HL-60/S4 treated with retinoic acid at 250 ng/mL for 4 days and 3 days (cell line): ENCODE measurements around the gene TGM2.

Experiments used
- in situ Hi-C: fragments of 300-500 bp; cut with MboI; formaldehyde crosslinking; loops from 2 replicates; pipeline ENCODE4 v1.7.0; 2022; ENCODE audit warnings: low sequenced_read_pairs

Gene TGM2

GRCh38 chr20:38200646-38201045 is 35.6 kb upstream of the TGM2 start:
- in situ Hi-C loops = no loop called here

- in situ Hi-C loops = no loop called here
These were observed 34.7 kb upstream of the TGM2 start for GRCh38 chr20:38199501-38200390.

DNA sequence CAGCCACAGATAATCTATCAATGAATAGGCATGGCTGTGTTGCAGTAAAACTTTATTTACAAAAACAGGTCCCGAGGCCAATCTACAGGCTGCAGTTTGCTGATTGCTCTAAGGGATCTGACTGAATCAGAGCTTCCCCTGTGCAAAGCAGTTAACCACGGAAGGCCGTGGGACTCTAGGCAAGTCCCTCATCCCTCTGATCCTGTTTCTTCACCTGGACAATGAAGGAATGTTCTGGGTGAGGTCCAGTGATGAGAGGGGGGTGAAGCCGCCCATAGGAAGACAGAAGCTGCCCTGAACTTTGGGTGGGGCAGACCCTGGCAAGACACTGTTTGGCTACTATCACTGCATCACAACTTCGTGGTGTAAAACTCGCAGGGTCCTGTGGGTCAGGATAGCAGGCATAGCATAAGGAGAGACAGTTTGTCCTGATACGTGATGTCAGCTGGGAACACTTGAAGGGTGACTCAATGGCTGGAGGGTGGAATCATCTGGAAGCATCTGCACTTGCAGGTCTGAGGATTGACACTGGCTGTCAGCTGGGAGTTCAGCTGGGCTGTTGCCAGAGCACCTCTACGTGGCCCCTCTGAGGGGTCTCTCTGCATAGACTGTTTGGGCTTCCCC is 33.3 kb upstream of the TGM2 start:
- in situ Hi-C loops = no loop called here

DNA sequence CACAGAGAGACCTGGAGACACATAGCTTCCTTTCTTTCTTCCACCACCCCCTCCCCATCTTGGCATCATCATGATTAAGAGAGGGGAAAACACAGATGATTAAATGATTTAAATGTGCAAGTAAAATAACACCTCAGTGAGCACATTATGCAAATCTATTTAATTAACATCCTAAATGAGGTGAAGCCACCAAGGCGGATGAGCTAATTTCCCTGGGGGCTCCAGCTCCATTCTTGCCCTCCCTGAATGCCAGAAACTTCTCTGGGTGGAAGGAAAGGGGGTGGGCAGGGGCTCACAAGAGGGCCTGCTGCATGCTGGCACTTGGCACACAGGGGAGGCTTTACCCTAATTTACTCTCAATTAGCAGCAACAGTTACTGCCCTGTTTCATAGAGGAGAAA is 32.5 kb upstream of the TGM2 start:
- in situ Hi-C loops = no loop called here

DNA sequence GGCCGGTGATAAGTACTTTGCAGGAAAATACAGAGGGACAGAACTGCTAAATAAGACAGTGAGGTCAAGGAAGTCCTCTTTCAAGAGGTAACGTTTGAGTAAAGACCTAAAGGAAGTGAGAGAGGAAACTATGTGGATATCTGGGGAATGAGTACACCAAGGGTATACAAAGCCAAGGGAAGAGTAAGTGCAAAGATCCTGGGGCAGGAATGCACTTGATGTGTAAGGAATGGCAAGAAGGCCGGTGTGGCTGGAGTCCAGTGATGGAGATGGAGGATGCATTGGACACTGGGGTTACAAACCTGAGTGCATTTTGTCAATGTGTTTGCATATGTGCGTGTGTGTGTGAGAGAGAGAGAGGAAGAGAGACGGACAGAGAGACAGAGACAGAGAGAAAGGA is 32.1 kb upstream of the TGM2 start:
- in situ Hi-C loops = no loop called here

DNA sequence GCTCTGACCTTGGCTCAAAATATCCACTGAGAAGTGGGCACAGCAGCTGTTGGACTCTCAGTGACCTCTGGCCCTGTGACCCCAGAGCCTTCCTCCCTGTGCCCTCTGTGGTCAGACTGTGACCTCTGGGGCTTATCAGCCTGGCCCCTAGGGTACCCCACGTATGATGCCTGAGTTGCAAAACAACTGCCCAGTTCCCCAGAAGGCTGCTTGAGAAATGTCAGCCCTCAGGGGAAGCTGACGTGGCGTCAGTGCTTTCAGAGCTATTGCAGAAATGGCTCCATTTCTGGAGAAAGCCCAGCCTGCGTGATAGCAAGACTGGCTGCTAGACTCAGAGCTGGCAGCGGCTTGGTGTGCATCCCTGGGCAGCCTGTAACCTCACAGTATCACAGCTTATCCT is 31.5 kb upstream of the TGM2 start:
- in situ Hi-C loops = no loop called here

DNA sequence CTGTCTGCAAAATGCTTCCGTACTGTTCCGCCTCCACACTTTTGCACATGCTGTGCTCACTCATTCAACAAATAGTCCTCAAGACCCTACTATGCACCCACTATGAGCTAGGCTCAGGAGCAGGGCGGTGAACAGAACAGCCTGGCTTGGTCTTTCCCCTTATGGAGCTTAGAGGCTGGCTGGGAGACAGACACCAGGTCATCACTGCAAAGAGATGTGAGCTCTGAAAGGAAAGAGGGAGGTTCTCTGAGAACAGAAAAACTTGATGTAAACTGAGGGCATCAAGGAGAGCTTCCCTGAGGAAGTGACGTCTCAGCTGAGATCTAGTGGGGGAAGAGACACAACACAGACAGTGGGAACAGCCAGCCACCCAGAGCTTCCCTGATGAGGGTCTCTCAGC is 31.0 kb upstream of the TGM2 start:
- in situ Hi-C loops = no loop called here

DNA sequence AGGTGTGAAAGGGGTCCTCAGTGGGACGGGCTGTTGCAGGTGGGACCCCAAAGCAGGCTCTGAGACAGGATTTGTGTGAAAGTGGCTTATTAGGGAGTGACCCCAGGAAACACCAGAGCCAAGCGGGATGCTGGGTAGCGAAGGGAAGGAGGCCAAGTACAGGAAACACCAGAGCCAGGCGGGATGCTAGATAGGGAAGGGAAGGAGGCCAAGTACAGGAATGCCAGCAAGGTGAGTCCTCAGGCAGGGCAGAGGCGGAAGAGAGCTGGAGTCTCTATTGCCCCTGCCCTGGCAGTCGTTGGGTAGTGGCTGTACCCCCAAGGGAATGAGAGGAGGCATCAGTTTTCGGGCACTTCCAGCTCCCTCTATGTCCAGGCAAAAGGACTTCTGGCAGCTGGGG is 30.5 kb upstream of the TGM2 start:
- in situ Hi-C loops = no loop called here

- in situ Hi-C loops = no loop called here
These were observed 30.0 kb upstream of the TGM2 start for GRCh38 chr20:38194971-38195504.

DNA sequence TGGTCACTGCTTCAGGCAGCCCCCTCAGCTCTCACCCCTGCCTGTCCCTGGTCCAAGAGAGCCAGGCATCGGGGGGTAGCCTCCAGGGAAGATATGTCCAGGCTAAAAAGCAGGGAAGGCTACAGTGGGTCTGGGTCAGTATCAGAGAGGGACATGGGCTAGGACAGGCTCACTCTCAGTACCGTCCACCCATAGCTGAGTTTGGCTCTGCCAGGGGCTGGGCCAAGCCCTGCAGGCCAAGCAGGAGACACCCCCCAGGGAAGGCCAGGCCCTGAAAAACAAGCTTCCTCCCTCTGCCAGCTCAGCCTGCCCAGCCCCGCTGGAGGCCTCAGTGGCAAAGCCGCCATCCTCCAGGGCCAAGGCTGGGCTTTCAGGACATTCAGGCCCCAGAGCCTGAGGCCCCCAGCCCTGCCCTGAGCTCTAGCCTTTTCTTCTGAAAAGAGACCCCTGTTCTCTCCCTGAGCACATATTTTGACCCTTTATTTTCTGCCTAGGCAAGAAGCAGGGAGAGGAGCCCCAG is 28.6 kb upstream of the TGM2 start:
- in situ Hi-C loops = no loop called here

DNA sequence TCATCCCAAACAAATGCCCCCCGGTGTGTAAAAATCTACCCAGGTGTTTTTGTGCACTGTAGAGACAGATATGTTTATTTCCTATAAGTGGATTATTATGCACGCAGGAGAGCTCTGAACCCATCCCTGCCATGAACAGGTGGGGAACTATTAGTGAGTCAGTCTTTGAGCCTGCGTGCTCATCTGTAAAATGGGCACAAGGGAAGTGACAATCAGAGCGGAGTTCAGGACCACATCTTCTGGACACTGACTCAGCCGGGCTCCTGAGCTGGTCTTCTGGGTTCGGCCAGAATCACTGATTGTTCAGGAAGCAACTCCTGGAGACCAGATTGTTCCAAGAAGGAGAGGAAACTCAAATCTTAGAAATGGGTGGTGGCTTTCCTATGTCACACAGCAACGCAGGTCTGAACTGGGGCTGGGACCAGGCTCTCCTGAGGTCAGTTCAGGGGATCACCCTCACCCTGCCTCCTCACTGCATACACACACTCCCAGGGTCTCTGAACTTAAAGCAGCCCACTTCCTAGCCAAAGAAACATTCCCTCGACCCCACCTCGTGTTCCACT is 27.3 kb upstream of the TGM2 start:
- in situ Hi-C loops = no loop called here

DNA sequence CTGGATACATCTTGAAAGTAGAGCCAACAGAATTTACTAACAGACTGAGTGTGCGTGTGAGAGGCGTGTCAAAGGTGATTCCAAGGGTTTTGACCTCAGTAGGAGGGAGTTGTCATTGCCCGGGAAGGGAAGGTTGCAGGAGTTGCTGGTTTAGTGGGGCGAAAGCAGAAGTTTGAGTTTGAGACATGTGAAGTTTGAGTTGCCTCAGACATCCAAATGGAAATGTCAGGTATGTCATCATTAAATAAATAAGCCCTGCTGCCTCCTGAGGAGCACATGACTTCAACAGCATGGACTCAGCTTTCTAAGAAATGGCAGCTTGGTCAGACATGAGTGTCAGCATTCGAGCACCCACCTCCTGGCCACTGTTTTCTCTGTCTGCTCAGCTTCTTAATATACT is 26.6 kb upstream of the TGM2 start:
- in situ Hi-C loops = no loop called here

DNA sequence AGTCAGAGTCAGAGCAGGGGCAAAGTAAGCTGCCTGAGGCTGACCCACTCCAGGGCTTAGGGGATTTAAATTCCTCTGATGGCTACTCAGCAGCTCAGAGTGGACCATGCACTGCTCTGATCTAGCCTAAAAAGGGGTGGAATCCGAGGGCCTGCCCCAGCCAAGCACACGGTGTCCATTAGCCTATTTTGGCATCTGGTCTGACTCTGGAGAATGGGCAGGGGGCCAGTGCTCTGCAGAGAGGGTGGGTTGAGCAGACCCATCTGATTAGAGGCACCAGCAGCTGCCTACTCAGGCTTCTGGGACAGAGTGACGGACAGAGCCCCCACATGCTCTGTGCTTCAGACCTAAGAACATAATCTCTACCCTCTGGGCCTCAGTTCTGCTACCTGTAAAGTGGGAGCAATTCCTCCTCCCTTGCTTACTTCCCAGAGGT is 25.9 kb upstream of the TGM2 start:
- in situ Hi-C loops = no loop called here

DNA sequence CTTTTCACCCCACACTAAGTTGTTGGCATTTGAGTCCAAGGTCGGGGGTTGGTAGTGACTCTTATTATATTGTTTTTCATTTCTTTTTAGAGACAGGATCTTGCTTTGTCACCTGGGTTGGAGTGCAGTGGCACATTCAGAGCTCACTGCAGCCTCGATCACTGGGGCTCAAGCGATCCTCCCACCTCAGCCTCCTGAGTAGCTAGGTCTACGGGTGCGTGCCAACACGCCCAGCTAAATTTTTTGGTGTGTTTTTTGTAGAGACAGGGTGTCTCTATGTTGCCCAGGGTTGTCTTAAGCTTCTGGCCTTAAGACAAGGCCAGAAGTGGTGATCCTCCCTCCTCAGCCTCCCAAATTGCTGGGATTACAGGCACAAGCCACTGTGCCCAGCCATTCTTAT is 25.1 kb upstream of the TGM2 start:
- in situ Hi-C loops = no loop called here

DNA sequence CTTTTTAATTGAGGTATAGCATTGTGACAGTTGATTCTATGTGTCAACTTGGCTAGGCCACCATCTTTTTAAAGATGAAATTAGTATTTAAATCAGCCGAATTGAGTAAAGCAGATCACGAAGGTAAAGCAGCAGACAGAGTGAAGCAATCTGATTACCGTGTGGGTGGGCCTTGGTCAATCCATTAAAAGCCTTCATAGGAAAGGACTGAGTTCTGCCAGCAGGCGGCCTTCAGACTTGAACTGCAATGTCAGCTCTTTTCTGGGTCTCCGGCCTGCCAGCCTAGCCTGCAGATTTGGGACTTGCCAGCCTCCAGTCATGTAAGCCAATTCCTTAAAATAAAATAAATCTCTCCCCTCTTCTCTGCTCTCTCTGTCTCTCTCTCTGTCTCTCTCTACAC is 22.4 kb upstream of the TGM2 start:
- in situ Hi-C loops = no loop called here

- in situ Hi-C loops = no loop called here
These were observed 21.7 kb upstream of the TGM2 start for GRCh38 chr20:38186788-38187221.

GRCh38 chr20:38184101-38184500 is 19.0 kb upstream of the TGM2 start:
- in situ Hi-C loops = no loop called here

DNA sequence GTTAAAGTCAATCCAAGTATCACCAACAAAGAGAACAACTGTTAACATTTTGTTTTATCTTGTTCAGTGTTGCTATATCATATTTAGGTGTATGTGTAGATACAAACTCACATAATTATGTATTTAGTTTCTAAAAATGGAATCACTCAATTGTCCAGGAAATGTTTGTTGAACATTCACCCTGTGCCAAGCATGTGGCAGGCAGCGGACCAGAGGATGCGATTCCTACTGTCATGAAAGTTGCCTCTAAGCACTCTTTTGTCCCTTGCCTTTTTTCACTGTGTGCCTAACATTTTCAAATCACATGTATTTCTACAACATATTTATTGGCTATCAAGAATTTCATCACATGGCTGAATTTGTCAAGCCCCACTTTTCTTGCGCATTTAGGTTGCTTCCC is 16.9 kb upstream of the TGM2 start:
- in situ Hi-C loops = no loop called here

DNA sequence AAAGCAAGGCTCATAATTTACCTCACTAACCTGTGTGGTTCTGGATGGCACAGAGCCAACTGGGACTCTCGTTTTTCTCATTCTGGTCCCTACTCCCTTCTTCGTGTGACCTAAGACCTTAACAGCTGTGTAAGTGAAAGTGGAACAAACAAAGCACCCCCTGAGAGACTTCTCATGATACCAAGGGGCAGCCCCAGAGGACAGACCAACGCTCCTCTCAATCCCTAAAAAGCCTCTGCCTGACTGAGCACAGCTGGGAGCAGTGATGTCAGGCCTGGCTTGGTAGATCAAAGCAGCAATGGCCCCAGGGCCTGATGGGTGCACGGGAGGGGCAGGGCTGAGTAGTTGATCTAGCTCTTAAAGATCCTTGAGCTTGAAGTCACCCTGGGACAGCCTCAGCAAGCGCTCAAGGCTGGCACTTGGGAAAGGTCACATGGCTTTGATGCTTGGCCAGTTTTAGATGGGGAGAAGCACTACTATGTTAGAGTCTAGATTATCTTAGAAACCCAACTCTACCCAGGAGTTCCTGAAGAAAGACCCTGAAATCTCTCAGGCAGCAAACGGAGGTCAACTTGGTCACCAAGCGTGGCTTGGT is 16.2 kb upstream of the TGM2 start:
- in situ Hi-C loops = no loop called here

DNA sequence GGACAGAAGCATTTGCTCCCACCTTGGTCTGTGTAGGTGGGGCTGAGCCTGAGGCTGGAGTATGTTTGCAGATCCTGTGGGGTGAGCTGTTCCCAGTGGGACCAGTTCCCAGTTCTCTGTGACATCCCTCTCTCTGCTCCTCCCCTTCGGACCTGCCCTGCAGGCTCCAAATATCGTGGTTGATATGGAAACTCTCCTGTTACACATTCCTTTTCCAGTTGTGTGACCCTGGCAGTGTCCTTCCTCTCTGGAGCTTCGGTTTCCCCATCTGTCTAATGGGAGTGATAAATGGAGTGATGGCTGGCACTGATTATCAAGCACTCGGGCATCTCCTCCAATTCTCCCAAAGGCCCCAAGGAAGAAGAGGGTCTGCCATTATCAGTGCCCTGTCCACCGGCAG is 15.7 kb upstream of the TGM2 start:
- in situ Hi-C loops = no loop called here

DNA sequence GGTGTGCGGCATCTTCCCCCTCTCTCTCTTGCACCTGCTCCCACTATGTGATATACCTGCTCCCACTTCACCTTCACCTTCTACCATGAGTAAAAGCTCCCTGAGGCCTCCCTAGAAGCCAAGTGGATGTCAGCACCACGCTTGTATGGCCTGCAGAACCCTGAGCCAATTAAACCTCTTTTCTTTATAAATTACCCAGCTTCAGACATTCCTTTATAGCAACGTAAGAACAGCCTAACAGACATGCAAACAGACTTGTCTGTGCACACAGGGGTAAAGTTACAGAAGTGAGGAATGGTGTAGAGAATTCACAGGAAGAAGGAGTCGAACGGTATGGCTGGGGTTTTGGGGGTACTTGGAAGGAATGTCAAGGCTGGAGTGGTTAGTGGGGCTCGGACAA is 14.8 kb upstream of the TGM2 start:
- in situ Hi-C loops = no loop called here
